Measurements from ENCODE around the gene RNF144A.

- no peak for TF ChIP-seq CTCF (IDR thresholded peaks at IDR 0.05)
- TF ChIP-seq POLR2A (IDR thresholded peaks at IDR 0.05) = no peak
Observed at GRCh38 chr2:7060156-7060555, 142.9 kb downstream of the RNF144A start.

Data from body of pancreas (tissue), 4 donors.